GM21717 (cell line): Measurements from ENCODE around the gene MRPL19.

Experiments
- ATAC-seq: cut with Tn5 transposase; IDR thresholded peaks from one replicate; pipeline ENCODE4 v1.9.1; 2021; ENCODE audit warnings: mild to moderate bottlenecking, moderate library complexity; ENCODE audit not compliant: unreplicated experiment

MRPL19 gene

GRCh38 chr2:75646583-75647425, at the start of gene MRPL19:
MRPL19 (plus strand) TSS chr2:75646783; CDS start chr2:75646808, 25 bp downstream.
- ATAC-seq, result peak; percentile 97

DNA sequence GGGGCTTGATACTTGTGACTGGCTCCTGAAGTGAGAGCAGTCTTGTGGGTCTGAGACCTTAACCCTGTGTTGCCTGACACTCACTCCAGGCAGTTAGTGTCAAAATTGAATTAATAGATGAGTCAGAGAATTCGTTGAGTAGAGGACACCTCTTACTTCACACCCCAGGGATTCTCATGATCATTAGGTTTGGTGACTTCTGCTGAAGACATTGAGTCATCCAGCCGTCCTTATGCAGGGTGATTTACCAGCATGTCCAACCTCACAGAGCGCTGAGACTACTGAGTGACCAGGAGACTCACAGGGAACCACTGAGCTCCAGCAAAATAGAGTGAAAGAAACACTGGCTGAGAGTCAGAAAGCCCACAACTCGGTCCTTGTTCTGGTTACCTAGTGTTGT, 49.8 kb upstream of the MRPL19 start:
- no peak for ATAC-seq

- ATAC-seq, result no peak
These were observed 48.6 kb upstream of the MRPL19 start for GRCh38 chr2:75597949-75598348.

- ATAC-seq, result no peak
These were observed 47.9 kb upstream of the MRPL19 start for GRCh38 chr2:75598589-75599155.

DNA sequence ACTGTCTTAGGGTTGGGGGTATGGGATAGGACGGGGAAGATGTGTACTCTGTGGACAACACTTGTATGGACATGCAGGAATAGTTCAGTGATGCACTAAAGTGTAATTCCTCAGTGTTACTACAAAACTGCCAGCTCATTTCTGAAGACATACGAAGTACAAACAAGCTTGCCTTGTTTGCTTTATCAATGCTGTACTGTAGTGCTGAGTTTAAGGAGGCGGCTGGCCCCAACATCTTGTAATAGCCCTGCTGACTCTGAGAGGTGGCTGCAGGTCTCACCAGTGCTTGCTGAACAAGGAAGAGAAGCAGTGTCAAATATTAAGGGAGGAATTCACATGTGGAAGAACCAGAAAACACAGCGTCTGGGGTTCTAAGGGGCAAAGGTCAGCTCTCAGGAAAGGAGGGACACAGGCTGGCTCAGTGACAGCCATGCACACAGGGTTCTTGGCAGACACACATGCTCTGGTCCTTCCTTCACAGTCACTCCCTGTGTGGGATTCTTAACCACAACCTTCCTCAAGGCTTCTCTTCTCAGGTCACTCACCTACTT, 46.0 kb upstream of the MRPL19 start:
- ATAC-seq, result no peak

DNA sequence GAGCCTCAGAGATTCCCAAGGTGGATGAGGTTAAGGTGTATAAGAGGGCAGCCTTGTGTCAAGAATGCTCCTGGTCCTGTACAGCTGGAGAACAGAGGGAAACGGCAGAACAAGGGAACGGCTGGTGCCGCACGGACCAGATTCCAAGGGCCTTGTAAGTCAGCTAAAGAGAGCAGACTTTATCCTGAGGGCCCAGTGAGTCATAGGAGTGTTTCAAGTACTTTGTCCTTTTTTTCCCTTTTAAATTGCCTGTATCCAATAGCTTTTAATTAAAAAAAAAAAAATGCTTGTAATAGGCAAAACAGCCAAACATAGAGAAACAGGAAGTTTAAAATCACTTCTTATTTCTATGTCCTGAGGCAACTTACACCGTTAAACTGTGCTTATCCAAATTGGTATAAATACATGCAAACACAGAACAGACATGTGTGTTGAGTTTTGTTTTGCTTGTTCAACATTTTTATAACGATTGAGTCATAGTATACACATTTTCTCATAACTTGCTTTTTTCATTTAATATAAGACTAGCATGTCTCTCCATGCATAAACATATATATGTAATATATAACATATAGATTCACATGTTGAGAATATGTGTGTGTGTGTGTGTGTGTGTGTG, 43.8 kb upstream of the MRPL19 start:
- ATAC-seq, result no peak

GRCh38 chr2:75603477-75603876, 43.1 kb upstream of the MRPL19 start:
- ATAC-seq, result no peak

- ATAC-seq, result no peak
These were observed 42.1 kb upstream of the MRPL19 start for GRCh38 chr2:75604484-75604883.

DNA sequence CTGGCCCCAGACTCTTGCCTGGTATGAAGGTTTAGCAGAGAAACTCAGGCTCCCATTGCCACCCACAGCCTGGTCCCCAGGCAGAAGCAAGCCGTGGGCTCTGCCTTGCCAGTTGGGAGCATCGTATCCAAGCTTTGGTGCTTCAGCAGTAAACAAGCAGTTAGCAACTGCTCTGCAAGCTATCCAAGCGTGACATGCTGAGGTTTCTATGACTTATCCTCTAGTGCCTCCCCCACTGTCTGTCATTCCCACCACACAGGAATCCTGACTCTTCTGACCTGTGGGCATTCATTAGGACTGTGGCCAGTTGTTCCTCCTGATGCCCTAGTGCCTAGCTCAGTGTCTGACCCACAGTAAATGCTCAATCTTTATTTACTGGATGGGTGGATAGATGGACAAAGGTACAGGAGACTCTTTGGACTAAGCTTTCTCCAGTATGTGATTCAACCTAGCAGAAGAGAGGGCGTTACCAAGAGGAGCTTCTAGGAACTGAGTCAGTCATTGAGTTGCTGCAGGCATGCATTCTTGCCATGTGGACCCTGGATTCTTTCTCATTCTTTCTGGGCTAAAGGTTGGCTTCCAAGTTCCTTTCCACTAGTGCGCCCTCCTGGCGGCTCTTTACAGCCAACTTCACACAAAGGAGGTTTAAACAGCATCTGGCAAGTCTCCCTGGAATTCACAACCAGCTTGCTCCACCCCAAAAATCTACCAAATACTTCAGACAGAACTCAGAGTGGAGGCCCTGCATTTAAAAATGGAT, 40.6 kb upstream of the MRPL19 start:
- no peak for ATAC-seq

DNA sequence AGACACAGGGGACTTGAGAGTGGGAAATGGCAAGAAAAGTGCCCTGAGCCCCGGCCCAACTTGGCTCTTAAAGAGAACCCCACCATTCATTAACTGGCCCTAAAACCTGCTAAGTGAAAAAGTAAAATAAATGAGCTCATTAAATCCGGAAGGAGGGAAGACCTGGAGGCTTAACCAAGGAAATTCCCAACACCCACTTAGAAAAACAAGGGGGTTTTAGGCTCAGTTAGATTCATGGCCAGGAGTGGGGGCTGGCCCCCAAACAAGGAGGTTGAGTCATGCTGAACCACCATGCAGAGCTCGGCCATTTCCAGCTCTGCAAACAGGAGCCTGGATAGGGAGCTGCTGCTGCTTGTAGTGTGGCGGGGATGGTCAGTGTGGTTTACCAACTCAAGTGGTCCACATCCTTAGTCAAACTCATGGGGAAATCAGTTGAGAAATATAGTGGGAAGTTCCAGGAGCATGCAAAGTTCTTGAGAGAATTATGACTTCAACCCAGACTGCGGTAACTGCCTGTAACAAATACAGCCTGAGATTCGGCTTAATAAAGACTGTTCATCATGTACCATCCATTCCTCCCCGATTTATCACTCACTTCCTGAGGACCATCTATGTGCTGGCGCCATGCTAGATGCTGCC, 39.7 kb upstream of the MRPL19 start:
- no peak for ATAC-seq

DNA sequence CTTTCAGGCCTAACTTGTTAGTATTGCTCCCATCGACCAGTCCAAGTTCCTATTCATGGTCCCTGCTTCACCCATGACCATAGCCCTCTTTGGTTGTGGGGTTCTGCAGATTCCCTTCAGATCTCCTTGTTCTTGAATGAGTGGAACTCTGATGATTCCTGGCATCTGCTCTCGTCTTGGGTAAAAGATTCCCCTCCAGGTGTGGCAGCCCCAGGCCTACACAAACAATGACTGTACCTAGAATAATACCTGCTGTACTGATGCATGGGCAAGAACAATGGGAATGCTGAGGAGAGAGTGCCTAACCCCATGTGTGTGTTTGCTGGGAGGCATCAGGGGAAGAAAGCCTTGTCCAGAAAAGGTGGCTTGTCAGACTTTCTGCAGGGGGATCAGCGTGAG, 39.2 kb upstream of the MRPL19 start:
- ATAC-seq, result no peak

DNA sequence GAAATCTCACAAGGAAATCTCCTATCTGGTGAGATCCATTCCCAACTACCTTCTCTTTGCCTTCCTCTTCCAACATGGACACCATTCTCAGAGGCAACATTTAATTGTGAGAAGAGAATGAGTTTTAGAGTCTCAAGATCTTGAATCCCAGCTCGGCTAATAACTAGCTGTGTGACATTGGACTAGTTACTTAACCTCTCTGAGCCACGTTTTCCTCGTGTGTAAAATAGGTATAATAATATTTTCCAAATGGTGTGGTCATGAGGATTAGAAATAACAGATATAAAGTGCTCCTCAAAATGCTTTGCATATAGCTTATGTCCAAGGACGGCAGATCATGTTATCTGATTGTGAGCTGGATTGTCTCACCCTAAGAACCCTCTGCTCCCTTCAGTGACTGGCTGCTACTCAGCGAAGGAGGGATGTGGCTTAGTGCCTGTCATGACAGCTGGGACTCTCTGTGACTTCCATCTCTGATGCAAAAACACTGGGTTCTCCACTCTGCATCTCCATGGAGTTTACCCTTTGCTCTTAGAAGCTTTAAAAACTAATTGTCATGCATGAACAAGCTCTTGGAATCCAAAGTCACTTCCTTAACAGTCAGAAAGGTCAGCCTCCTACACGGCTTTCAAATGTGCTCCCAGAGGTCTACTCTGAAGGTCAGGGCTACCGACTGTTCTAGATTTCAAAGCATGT, 38.4 kb upstream of the MRPL19 start:
- ATAC-seq, result no peak

DNA sequence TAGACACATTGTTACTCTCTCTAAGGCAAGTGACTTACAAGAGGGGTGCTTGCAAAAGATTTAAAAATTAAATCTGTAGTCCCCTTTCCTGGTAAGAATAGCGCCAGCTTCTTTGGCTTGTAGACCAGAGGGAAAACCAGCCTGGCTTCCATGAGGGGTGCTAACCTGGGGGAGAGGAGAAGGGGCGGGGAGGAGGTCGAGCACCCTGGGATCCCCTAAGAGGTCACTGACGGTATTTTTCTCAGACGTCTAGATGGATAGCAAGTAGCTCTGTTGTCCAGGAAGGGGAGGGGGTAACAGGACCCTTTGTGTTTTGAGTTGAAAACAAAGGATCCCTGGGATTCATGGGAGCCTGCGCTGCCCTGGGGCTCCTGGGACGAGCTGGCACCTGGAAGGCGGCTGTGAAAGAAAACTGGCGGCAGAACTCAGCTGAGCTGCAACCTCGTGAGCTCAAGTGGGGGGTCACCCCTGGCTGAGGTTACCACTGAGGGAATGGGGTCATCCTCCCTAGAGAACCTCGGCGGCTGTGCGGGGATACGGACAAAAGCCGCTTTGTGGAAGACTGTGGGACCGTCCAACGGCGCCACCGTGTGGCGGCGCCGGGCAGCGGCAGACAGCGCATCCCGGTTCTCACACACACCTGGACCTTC, 37.8 kb upstream of the MRPL19 start:
- ATAC-seq, result peak; percentile 81

DNA sequence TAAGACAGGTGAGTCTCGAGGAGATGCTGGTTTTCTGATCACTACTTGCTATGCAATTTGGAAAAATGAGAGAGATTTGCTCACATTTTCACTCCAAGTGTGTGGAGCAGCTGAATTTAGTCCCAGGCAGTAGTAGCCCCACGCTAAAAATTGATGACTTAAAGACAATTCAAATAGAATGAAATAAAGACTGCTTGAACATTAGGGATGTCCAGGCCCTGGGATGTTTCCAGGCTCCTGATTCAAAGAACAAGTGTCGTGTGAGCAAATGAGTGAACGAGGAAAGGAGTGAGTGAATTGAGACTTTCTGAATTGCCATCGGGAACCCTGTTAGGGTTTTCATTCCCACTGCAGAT, 37.3 kb upstream of the MRPL19 start:
- ATAC-seq, result no peak

- ATAC-seq, result no peak
These were observed 36.6 kb upstream of the MRPL19 start for GRCh38 chr2:75609937-75610508.

- ATAC-seq, result no peak
These were observed 35.9 kb upstream of the MRPL19 start for GRCh38 chr2:75610671-75611070.

- no peak for ATAC-seq
These were observed 34.3 kb upstream of the MRPL19 start for GRCh38 chr2:75612108-75612861.

GRCh38 chr2:75612862-75613243, 33.7 kb upstream of the MRPL19 start:
- no peak for ATAC-seq
